Dermis blood vessel endothelial cell (primary cell): ENCODE results near the gene FGFR4. TPM values are rescaled to one million over a fixed set of nuclear protein-coding genes. Genes with fewer than 3 reads are reported as not detected.
"Not testable (repeated sequence)": the region's sequence is repeated elsewhere in the genome, so short reads cannot be mapped to it uniquely, and the experiment has no call there.

Experiments used
- DNase-seq: peaks from one replicate; pipeline ENCODE4 v3.0.0; 2010
- total RNA-seq: library from RNA; depleted of rRNA; stranded (reverse); fragments of >200 nt; gene quantifications from 2 replicates; pipeline ENCODE4 v1.2.3, GENCODE V29; 2014

Gene FGFR4
- 2.6 and 8.1 TPM in 2 replicates for total RNA-seq

DNA sequence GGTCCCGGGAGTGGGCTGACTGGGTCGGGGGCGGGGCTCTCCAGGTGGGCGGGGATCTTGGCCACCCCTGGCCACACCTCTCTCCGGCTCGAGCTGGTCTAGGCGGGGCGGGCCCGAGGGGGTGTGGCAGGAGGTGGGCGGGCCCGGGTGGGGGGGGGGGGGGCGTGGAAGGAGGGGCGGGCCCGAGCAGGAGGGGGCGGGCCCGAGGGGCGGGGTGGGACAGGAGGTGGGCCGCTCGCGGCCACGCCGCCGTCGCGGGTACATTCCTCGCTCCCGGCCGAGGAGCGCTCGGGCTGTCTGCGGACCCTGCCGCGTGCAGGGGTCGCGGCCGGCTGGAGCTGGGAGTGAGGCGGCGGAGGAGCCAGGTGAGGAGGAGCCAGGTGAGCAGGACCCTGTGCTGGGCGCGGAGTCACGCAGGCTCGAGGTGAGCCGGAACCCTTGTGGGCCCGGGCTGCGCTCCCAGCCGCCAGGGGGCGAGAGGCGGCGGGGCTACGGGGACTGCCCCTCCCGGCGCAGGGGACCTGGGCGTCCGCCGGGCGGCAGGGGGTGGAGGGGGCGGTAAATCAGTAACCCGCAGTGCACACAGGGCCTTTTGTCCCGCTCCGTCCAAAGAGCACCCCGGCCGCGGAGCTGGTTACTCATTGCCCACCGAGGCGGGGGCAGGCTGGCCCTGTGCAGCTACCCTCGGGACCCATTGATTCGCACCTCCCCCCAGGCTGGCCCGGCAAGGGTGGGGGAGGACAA, at the start of gene FGFR4:
Gene FGFR4, plus strand, starts transcription at position 262 of the 744 bp plus-strand sequence. CDS start 2,688 bp downstream, outside the sequence.
- DNase-seq = peak; percentile 68

DNA sequence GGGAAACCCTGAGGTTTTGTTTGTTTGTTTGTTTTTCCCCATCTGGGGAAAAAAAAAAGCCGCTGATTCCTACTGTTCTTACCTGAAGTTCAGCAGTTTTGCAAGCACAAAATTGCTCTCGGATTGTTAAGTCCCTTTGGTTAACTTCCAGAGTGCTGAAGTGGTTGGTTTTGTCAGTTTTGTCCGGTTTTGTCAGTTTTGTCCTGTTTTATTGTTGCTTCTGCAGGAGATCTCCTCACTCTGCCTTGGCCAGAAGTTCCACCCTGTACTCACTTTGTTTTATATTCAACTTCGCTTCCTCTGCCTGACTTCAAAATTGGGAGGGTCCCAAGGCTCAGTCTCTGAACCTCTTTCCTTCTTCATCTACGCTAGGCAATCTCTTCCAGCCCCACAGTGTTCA, 49.8 kb upstream of the FGFR4 start:
- no peak for DNase-seq

DNA sequence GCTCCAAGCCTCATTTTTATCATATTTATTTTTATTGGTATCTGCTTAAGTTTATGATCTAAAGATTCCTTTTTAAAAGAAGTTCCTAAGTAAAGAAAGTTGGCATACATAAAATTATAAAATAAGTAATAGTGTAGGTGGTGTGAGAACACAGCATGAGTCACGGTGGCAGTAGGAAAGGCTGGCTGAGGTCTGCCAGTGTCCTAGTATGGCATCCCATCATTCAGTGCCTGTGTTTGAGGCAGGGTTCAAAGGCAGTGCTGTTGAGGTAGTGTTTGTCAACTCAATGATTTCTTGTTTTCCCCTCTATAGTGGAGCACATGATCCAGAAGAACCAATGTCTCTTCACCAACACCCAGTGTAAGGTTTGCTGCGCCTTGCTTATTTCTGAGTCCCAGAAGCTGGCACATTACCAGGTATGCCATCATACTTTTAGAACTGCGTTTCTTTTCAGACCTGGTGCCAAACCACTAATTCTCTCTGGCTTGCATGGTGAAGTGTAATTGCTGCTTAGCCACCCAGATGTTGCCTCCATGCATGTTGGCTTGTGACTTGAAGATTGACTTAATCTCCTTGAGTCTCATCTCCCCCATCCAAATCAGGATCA, 45.8 kb upstream of the FGFR4 start:
- DNase-seq = no peak

DNA sequence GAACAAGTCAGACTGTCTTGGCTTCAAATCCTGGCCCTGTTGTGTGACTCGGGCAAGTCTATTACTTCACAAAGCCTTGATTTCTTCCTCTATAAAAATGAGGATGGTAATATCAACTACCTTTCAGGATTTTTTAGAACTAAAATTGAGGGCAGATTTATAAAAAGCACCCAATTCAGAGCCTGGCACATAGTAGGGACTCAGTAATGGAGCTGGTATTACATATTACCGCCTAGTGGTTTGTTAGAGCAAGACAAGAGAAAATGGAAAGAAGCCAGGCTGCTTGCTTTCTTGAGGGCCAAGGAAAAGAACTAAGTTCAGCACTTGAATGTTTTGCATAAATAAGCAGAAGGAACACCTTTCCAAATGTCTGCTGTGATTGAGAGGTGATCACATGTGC, 44.8 kb upstream of the FGFR4 start:
- no peak for DNase-seq

DNA sequence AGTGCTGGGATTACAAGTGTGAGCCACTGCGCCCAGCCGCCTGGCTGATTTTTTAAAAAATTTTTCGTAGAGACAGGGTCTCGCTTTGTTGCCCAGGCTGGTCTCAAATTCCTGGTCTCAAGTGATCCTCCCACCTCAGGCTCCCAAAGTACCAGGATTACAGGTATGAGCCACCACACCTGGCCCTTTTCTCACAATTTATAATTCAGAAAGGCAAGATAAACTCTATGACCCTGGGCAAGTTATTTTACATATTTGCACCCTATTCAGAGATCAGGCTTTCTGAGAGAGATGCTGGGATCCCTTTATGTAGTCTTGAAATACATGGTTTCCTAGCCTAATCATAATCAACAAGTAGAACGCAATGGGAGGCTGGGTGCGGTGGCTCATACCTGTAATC, 43.6 kb upstream of the FGFR4 start:
- no peak for DNase-seq

DNA sequence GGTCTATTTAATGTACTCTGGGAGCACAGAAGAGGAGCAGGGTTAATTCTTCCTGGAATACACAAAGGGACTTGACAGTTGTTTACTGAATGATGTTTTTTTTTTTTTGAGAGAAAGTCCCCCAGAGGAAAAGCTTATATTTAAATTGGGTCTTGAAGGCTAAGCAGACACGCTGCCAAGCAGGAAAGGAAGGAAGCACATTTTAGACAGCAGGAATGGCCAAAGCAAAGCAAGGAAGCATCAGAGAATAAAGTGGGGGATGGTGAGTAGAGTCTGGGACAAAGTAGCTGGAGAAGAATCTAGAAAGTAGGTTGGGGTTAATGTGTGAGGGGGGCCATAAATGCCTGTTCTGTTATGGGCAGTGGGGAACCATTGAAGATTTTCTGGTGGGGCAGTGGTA, 42.8 kb upstream of the FGFR4 start:
- DNase-seq = peak; percentile 54

DNA sequence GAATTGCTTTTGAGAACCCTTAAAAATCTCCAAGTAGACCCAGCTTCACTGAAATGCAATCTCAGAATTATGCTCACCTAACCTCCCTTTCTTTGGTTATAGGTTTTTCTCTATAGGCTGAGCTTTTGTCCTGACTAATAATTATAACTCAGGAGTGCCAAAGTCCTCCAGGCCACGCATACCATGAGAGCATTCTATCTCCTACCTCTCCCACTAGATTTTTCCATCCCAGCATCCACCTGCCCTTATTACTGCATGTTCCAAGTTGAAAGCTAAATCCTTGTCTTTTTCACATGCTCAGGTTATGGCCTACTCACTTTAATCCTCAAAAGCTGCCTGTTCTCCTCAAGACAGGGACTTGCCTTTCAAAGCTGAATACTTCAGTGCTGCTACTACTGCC, 42.1 kb upstream of the FGFR4 start:
- no peak for DNase-seq

DNA sequence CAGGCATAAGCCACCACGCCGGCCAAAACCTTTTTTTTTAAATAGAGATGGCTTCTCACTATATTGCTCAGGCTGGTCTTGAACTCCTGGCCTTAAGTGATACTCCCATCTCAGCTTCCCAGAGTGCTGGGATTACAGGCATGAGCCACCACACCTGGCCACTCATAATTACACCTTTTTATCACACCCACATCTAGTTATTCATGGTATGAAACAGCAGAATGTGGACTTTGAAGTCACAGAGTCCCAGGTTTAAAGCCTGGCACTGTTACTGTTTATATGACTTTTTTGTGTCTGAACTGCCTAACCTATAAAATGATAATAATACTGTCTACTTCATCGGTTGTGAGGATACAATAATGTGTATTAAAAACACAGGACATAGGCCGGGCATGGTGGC, 41.1 kb upstream of the FGFR4 start:
- DNase-seq = no peak

DNA sequence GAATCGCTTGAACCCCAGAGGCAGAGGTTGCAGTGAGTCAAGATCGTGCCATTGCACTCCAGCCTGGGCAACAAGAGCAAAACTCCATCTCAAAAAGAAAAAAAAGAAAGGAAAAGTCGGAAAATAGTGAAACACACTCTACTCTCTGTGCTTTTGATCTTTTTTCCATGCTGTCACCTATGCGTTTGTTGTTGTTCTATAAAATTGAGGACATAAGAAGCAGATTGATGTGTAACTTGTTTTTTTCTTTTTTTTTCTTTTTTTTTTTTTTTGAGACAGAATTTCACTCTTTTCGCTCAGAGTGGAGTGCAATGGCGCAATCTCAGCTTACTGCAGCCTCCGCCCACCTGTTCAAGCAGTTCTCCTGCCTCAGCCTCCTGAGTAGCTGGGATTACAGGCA, 38.2 kb upstream of the FGFR4 start:
- not testable (repeated sequence) for DNase-seq

DNA sequence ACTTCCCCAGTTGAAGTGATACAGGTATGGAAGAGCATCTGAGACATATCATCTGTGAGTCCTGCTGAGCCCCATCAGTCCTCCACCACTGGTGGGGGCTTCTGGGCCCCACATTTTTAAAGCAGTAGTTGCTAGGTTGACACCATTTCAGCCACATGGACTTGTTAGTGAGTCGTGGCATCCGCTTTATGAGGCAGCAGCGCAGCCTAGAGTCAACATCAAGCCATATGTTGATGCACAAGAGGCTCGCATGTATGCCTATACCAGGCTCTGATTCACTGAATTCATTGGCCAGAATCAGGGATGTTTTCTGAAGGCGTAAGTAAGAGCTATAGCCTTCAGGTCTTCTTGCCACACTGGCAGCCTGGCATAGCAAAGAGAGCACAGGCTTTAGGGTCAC, 37.4 kb upstream of the FGFR4 start:
- DNase-seq = no peak

DNA sequence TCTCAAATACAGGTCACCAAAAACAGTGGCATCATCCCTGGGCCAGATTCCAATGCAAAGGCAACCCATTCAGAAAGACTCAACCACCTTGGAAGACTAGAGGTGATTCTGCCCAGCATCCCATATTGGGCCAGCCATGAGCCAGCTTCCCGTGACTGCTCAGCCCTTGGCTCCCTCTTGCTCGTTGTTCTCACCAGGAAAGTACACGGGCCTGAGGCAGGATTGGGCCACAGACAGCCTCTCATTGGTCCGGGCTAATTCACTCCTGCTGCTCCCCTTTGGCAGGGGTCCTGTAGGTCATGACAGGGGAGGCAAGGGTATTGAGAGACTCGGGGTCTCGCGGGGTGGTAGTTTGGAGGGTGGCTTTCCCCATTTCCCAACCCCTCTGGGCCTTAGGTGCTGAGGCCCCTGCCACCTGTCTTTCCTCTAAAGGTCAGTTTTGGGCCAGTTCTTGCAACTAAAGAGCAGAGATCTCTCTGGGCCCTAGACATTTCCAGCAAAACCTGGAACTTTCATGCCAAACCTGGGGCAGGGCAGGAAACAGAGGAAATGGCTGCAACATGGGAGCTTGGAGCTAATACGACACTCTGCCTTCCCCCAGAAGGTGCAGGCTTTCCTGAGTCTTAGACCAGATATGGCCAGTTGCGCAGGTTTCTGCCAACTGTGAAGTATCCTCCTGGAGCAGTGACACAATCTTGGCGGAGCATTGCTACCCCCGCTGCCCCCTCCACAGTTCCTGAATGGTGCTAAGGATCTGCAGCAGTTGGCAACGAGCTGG, 22.0 kb upstream of the FGFR4 start:
- DNase-seq = peak; percentile 82

DNA sequence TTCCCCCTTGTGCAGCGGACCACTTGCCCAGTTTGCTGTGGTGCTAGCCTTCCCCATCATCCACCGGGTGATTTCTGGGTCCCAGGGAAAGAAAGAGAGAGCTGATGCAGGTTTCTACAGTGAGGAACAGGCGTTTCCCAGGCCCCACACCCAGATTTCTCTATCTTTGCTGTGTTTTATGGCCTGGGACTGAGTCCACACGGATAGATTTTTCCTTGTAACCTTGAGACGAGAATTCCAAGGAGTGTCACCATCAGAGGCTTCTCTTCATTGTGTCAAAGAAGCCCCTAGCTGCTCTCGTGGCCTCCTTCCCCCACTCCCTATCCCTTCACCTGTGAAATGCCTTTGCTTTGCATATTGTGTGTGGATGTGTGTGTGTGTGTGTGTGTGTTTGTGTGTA, 21.2 kb upstream of the FGFR4 start:
- no peak for DNase-seq

DNA sequence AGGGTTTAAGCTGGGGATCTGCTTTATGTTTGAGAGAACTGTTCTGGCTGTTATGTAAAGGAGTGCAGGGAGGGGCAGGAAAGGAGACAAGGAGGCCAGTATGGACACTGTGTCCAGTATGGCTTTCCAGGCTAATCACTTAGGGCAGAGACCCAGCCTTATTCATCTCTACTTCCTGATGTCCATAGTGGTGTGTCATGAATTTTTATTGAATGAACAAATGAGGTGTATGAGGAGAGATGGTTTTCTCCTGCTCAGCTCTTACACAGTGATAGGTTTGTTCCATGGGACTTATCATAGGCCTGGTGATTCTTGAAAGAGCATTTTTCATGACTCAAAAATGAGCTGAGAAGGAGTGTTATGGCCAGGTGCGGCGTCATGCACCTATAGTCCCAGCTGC, 20.5 kb upstream of the FGFR4 start:
- DNase-seq = no peak

DNA sequence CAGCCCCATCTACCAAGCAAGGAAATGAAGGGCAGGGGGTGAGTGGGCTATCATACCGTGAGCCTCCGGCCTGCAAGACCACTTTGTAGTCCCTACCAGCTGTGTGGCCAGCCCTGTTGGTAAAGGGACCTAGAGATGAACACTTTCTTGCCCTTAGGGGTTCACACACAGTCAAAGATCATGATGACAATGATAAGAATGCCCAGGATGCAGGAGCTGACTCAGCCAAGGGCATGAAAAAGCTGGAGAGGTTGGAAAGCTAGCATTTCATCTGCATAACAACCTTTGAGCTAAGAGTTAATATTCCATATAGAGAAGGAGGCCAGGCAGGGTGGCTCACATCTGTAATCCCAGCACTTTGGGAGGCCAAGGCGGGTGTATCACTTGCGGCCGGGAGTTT, 19.2 kb upstream of the FGFR4 start:
- no peak for DNase-seq

DNA sequence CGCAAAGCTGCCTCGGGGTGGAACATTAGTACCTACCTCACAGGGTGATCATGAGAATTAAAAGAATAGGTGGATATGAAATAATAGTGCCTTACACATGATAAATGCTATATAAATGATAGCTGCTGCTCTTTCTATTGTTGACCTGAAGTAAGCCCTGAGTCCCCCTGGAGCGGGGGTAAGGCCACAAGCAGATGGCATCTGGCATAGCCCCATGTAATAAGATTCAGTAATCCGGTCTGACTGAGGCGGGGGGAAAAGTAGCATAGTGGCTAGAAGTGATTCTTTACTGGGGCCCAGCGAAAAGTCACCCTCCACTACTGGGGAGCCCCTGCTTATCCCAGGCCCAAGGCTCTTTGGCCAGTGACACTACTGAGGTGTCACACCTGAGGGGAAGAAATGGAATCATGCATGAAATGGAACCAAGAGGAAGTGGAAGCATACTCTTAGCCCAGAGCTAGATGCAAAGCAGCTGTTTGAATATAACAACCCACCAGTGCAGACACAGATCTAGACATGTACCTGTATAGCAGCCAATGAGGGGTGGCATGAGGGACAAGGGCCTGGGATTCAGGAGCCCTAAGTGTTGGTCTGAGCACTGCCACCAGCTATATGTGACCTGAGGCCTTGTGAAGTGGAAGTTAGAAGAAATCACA, 16.1 kb upstream of the FGFR4 start:
- DNase-seq = no peak

DNA sequence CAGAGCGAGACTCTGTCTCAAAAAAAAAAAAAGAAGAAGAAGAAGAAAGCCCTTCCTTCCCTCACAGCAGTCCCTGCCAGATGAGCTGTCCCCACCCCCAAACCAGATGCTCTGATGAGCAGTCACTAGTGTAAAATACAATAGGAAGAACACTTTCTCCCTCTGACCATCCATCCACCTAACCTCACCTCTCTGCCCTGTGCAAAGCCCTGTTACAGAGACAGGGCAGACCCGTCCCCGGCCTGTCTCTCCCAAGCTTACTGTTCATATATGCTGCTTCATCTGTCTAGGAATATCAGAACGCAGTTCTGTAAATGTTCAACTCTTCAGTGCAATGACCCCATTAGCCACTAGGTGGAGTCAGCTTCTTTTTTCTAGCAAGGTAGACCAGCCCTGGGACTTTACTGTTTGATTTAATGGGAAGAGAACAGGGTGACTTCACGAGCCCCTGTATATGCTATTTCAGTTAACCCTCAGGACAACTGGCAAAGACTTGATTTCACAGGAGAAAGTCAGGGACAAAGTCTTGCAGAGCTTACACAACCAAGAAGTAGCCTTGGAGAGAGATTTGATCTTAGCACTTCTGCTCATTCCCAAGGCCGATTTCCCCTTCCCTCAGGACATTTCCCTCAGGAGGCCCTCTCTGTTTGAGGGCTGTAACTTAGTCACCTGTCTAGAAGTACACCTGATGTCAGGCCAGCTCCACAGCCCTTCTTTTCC, 14.9 kb upstream of the FGFR4 start:
- peak; percentile 91 for DNase-seq

DNA sequence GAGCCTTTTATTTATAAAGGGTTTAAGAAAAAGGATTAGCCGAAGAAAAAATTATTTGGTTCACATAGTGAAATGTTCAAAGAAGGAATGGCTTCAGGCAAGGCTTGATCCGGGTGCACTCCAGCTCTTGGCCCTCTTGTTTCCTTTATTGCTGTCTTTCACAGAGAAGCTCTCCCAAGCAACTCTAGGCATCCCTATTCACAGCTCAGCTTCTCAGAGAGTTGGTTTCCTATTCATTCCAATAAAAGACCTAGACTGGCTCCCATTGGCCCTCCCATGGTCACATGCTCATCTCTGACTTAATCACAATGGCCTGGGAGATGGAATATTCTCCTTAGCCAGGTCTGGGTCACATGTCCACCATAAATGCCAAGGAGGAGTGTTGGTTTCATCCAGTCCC, 9.4 kb upstream of the FGFR4 start:
- peak; percentile 31 for DNase-seq

DNA sequence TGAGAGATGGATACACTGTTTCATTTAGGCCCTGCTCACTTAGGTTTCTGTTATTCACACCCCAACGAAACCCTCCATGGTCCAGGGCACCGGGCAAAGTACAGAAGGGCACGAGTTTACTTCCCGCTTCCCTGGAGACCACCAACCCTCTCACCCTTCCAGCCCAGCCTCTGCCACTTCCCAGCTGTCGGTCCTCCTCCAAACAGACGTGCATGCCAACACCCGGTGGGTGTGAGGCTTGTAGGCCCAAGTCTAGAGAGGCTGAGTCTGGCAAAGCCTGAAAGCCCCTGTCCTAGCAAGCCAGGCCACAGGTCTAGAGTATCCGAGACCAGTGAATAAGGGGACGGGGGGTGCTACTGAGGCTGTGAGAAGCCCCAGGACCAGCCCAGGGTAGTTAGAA, 7.1 kb upstream of the FGFR4 start:
- DNase-seq = no peak

DNA sequence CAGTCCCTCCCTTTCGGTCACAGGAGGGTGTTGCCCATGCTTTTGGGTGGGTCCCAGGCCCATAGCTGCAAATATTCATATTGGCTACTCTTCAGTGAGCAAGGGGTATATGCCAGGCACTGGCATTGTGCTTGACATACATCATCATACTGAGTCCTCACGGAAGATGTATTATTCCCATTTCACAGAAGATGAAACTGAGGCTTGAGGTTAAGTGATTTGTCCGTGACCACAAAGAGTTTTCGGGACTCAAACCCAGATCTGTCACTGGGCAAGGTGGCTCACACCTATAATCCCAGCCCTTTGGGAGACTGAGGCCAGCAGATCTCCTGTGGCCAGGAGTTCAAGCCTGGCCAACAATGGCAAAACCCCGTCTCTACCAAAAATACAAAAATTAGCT, 6.5 kb upstream of the FGFR4 start:
- DNase-seq = no peak

DNA sequence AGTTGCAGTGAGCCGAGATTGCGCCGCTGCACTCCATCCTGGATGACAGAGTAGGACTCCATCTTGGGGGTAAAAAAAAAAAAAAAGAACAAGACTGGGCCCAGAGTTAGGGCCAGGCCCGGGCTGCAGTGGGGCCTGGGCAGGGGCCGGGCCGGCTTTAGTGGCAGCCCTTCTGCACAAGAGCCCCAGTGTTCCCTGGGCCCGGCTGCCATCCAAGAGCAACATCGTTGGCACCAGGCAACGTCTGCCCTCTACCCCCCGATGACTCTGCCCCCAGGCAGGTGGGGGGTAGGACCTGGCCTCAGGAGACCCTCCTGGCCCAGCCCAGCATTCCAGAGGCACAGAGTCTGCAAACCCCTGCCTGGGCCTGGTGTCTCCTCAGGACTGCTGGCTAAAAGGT, 4.9 kb upstream of the FGFR4 start:
- no peak for DNase-seq

DNA sequence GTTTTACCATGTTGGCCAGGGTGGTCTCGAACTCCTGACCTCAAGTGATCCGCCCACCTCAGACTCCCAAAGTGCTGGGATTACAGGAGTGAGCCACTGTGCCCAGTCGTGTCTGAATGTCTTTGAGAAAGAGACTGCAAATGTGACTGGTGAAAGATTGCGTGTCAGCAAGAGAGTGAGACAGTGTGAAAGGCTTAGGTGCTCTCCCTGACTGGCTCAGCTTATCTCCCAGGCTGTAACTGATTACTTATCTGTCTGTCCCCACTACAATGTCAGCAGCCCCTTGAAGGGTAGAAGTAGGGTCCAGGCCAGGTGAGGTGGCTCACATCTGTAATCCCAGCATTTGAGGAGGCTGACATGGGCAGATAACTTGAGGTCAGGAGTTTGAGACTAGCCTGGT, 3.4 kb upstream of the FGFR4 start:
- DNase-seq = no peak

DNA sequence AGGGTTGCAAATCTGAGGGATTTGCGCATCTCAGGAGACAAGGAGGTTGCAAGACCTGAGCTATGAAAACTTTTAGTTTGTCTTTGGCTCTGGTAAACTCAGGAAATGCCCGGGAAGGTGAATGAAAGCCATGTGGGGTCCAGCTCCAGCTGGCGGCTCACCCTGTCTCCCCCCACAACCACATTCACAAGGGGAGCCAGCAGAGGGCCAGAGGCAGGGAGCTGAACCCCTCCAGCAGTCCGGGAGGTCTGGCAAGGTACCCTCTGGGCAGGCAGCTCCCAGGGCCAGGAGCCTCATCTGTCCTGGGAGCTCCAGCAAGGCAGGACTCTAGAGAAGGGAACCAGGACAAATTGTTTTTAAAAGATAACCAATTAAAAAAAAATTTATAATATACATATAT, 2.5 kb upstream of the FGFR4 start:
- no peak for DNase-seq
